Activated T-helper 17 cell treated with anti-CD3 and anti-CD28 coated beads, Interleukin-2, amount 50 U/mL, for 72 hours (primary cell): ENCODE measurements around the gene ARID3B. TPM values are rescaled to one million over a fixed set of nuclear protein-coding genes. Genes with fewer than 3 reads are reported as not detected.
"Not testable (repeated sequence)": the region's sequence is repeated elsewhere in the genome, so short reads cannot be mapped to it uniquely, and the experiment has no call there.

Experiments
- ATAC-seq: fragments of 150-1000 bp; cut with Tn5 transposase; replicated peaks from 2 replicates; pipeline ENCODE4 v1.10.0; 2021; ENCODE audit warnings: mild to moderate bottlenecking, moderate library complexity
- H3K27ac Mint-ChIP-seq: one replicate; pipeline ENCODE4 v1.8.0; 2022; ENCODE audit warnings: mixed read lengths
- H3K27me3 Mint-ChIP-seq: one replicate; pipeline ENCODE4 v1.8.0; 2022; ENCODE audit warnings: mixed read lengths
- H3K36me3 Mint-ChIP-seq: one replicate; pipeline ENCODE4 v1.8.0; 2022; ENCODE audit warnings: low read depth, mild to moderate bottlenecking, mixed read lengths
- H3K4me1 Mint-ChIP-seq: one replicate; pipeline ENCODE4 v1.8.0; 2022; ENCODE audit warnings: mixed read lengths
- H3K4me3 Mint-ChIP-seq: one replicate; pipeline ENCODE4 v1.8.0; 2022; ENCODE audit warnings: mild to moderate bottlenecking, mixed read lengths
- H3K9me3 Mint-ChIP-seq: one replicate; pipeline ENCODE4 v1.8.0; 2022; ENCODE audit warnings: mixed read lengths
- total RNA-seq, 2 donors: library from RNA; stranded (reverse); gene quantifications; one replicate each; pipeline ENCODE4 v1.2.3, GENCODE V29; 2022

Gene ARID3B, protein sequence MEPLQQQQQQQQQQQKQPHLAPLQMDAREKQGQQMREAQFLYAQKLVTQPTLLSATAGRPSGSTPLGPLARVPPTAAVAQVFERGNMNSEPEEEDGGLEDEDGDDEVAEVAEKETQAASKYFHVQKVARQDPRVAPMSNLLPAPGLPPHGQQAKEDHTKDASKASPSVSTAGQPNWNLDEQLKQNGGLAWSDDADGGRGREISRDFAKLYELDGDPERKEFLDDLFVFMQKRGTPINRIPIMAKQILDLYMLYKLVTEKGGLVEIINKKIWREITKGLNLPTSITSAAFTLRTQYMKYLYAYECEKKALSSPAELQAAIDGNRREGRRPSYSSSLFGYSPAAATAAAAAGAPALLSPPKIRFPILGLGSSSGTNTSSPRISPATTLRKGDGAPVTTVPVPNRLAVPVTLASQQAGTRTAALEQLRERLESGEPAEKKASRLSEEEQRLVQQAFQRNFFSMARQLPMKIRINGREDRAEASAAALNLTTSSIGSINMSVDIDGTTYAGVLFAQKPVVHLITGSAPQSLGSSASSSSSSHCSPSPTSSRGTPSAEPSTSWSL
- total RNA-seq = 10 to 100 TPM; 40.3 to 43.9 TPM

- peak; percentile 90 for ATAC-seq
- no peaks in the 10 kb centered on the region for H3K27me3 Mint-ChIP-seq
- H3K36me3 Mint-ChIP-seq = peaks cover 45% of the 10 kb centered on the region
- peak within 1 kb of the TSS; percentile 94 for H3K27ac Mint-ChIP-seq
- H3K9me3 Mint-ChIP-seq = no peaks in the 10 kb centered on the region
- peak within 1 kb of the TSS; percentile 99 for H3K4me3 Mint-ChIP-seq
- H3K4me1 Mint-ChIP-seq = peaks cover 44% of the 10 kb centered on the region
These were observed at the start of gene ARID3B for GRCh38 chr15:74540761-74541493. Gene ARID3B (plus strand): TSS chr15:74541220. CDS start chr15:74543937, 2,717 bp downstream.

- H3K4me1 Mint-ChIP-seq = no peaks in the 10 kb centered on the region
- H3K27ac Mint-ChIP-seq = no peak overlapping the region
- H3K9me3 Mint-ChIP-seq = no peaks in the 10 kb centered on the region
- no peak for ATAC-seq
- H3K4me3 Mint-ChIP-seq = no peak overlapping the region
- H3K36me3 Mint-ChIP-seq = no peaks in the 10 kb centered on the region
- H3K27me3 Mint-ChIP-seq = no peaks in the 10 kb centered on the region
These were observed 44.4 kb upstream of the ARID3B start for GRCh38 chr15:74496648-74497047.

DNA sequence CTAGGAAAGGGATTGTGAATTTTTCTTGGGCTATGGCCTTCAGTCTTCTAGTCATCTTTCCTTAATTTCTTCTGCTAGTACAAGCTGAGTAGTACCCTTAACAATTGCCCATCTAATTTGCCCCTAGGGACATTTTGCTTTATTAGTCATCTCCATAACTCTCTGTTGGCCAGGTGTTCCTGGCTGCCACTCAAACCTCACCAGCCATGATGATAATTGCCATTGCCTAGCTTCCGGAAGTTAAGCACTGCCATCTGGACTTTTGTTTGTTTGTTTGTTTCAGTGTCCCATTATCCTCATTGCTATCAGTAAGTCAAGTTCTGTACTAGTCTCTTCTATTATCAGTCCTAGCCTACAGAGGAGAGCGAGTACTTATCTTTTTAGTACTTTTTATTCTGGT lies 43.4 kb upstream of the ARID3B start:
- H3K4me1 Mint-ChIP-seq = no peaks in the 10 kb centered on the region
- H3K9me3 Mint-ChIP-seq = no peaks in the 10 kb centered on the region
- H3K36me3 Mint-ChIP-seq = peaks cover 3% of the 10 kb centered on the region
- no peak overlapping the region for H3K27ac Mint-ChIP-seq
- no peak for ATAC-seq
- no peaks in the 10 kb centered on the region for H3K27me3 Mint-ChIP-seq
- no peak overlapping the region for H3K4me3 Mint-ChIP-seq

GRCh38 chr15:74499366-74499765 lies 41.7 kb upstream of the ARID3B start:
- Mint-ChIP-seq H3K9me3 (no peaks in the 10 kb centered on the region), H3K4me1 (no peaks in the 10 kb centered on the region), H3K27me3 (no peaks in the 10 kb centered on the region), H3K4me3 (no peak overlapping the region), H3K27ac (no peak overlapping the region), H3K36me3 (peaks cover 16% of the 10 kb centered on the region)
- no peak for ATAC-seq

- Mint-ChIP-seq H3K4me3 (no peak overlapping the region), H3K36me3 (peaks cover 21% of the 10 kb centered on the region), H3K27me3 (no peaks in the 10 kb centered on the region), H3K9me3 (no peaks in the 10 kb centered on the region), H3K27ac (no peak overlapping the region), H3K4me1 (no peaks in the 10 kb centered on the region)
- ATAC-seq = no peak
These were observed 40.6 kb upstream of the ARID3B start for GRCh38 chr15:74500401-74500800.

DNA sequence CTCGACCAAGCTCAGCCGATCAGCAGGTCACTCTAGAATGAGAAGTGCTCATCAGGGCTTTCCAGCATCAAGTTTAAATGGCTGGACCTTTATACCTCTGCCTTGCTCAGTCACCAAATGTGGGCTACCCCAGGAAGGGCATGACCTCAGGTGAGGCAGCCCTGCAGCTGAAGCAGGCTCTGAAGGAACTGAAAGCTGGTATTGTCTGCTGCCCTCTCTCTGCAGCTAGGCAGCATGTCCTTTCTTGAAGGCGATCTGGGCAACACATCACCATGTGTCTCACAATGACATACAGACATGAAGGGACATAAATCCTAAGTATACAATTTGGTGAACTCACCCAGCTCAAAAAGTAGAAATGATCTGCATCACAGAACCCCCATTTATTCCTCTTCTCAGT lies 38.7 kb upstream of the ARID3B start:
- peaks cover 21% of the 10 kb centered on the region for H3K36me3 Mint-ChIP-seq
- no peak for ATAC-seq
- no peaks in the 10 kb centered on the region for H3K27me3 Mint-ChIP-seq
- H3K4me1 Mint-ChIP-seq = no peaks in the 10 kb centered on the region
- no peak overlapping the region for H3K4me3 Mint-ChIP-seq
- H3K27ac Mint-ChIP-seq = no peak overlapping the region
- no peaks in the 10 kb centered on the region for H3K9me3 Mint-ChIP-seq

GRCh38 chr15:74504418-74504817 lies 36.6 kb upstream of the ARID3B start:
- Mint-ChIP-seq H3K4me1 (no peaks in the 10 kb centered on the region), H3K4me3 (no peak overlapping the region), H3K27ac (no peak overlapping the region), H3K36me3 (peaks cover 21% of the 10 kb centered on the region), H3K9me3 (no peaks in the 10 kb centered on the region), H3K27me3 (no peaks in the 10 kb centered on the region)
- ATAC-seq = no peak

DNA sequence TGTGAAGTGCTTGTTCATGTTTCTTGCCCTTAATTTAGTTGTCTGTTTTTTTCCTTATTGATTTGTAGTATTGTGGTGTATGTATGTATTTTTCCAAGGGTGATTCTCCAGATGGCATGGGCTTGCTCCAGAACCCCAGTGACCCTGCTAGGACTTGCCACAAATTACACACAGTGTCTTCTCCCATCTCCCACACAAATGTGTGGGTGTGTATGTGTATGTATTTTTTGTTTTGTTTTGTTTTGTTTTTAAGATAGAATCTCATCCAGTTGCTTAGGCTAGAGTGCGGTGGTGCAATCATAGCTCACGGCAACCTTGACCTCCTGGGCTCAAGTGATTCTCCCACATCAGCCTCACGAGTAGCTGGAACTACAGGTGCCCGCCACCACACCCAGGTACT lies 36.2 kb upstream of the ARID3B start:
- Mint-ChIP-seq H3K27ac (peak overlapping the region; percentile 61), H3K27me3 (no peaks in the 10 kb centered on the region), H3K4me3 (no peak overlapping the region), H3K36me3 (peaks cover 21% of the 10 kb centered on the region), H3K4me1 (no peaks in the 10 kb centered on the region), H3K9me3 (no peaks in the 10 kb centered on the region)
- no peak for ATAC-seq

- Mint-ChIP-seq H3K4me3 (no peak overlapping the region), H3K36me3 (peaks cover 21% of the 10 kb centered on the region), H3K4me1 (no peaks in the 10 kb centered on the region), H3K27ac (peak overlapping the region; percentile 16), H3K27me3 (no peaks in the 10 kb centered on the region), H3K9me3 (no peaks in the 10 kb centered on the region)
- no peak for ATAC-seq
These were observed 35.0 kb upstream of the ARID3B start for GRCh38 chr15:74505837-74506514.

GRCh38 chr15:74506515-74506840 lies 34.5 kb upstream of the ARID3B start:
- no peak for ATAC-seq
- Mint-ChIP-seq H3K4me1 (no peaks in the 10 kb centered on the region), H3K9me3 (no peaks in the 10 kb centered on the region), H3K27ac (peak overlapping the region; percentile 16), H3K36me3 (peaks cover 21% of the 10 kb centered on the region), H3K27me3 (no peaks in the 10 kb centered on the region), H3K4me3 (no peak overlapping the region)

DNA sequence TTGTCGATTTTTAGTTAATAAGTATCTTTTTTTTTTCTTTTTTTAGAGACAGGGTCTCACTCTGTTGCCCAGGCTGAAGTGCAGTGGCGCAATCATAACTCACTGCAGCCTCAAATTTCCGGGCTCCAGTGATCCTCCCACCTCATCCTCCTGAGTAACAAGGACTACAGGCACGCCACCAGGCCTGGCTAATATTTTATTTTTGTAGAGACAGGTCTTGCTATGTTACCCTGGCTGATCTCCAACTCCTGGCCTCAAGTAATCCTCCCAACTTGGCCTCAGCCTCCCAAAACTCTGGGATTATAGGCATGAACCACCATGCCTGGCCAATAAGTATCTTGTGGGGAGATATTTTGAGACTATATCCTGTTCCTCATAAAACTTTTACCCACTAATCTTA lies 29.4 kb upstream of the ARID3B start:
- Mint-ChIP-seq H3K9me3 (no peaks in the 10 kb centered on the region), H3K27me3 (no peaks in the 10 kb centered on the region), H3K4me3 (peak overlapping the region; percentile 4), H3K36me3 (no peaks in the 10 kb centered on the region), H3K27ac (no peak overlapping the region), H3K4me1 (no peaks in the 10 kb centered on the region)
- ATAC-seq = no peak

DNA sequence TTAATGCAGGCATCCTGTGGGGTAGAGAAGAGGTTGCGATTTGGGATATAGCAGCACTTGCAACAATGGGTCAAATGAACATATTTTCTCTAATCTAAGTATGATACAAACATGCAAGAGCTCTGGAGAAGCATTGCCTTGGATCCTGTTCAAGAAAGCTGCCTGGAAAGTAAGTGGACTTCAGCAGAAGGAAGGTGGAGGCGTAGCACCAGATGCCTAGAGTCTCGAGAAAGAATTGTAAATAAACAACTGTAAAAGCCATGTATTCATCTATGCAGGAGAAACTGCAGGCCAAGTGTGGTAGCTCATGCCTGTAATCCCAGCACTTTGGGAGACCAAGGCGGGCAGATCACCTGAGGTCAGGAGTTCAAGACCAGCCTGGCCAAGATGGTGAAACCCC lies 27.0 kb upstream of the ARID3B start:
- H3K4me1 Mint-ChIP-seq, H3K9me3 Mint-ChIP-seq, H3K4me3 Mint-ChIP-seq: not testable (repeated sequence)

DNA sequence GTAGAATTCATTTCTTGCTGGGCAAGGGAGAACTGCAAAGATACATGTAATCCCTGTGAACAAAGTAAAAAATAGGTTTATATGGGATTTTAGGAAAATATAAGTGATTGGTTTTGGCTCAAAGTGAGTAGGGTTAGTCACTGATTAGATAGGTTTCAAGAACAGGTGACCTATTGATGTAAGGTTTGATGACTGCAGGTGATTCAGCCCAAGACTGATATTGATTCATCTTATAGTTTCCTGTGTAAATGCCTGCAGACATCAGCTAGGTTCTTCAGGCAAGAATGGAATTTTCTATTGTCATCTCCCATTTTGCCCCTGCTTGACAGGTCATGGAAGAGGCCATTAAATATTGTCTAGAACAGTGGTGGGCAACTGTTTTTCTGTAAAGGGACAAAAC lies 23.9 kb upstream of the ARID3B start:
- peak; percentile 53 for ATAC-seq
- Mint-ChIP-seq H3K4me1 (no peaks in the 10 kb centered on the region), H3K9me3 (no peaks in the 10 kb centered on the region), H3K36me3 (no peaks in the 10 kb centered on the region), H3K27ac (no peak overlapping the region), H3K27me3 (no peaks in the 10 kb centered on the region), H3K4me3 (no peak overlapping the region)

More for the DNA sequence above, 27.0 kb upstream of the ARID3B start:
- H3K36me3 Mint-ChIP-seq, H3K27ac Mint-ChIP-seq, H3K27me3 Mint-ChIP-seq, ATAC-seq: not testable (repeated sequence)

DNA sequence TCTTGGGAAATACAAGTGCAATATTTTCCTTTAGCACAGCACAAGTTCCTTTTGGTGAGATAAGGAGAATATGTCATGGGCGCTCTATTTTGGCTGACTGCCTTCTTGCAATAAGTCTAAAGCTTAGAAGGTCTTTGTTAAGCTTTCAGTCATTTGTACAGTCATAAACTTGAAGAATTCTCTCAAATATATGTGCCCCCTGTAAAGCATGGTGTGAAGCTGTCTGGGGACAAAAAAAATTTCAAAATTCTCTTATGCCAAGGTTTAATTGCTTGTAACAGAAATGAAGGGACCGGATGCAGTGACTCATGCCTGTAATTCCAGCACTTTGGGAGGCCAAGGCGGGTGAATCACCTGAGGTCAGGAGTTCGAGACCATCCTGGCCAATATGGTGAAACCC lies 21.7 kb upstream of the ARID3B start:
- no peak for ATAC-seq
- Mint-ChIP-seq H3K27ac (no peak overlapping the region), H3K4me1 (no peaks in the 10 kb centered on the region), H3K9me3 (no peaks in the 10 kb centered on the region), H3K4me3 (no peak overlapping the region), H3K36me3 (no peaks in the 10 kb centered on the region), H3K27me3 (no peaks in the 10 kb centered on the region)
